Measurements from ENCODE around the gene TRPV5.

The TRPV5 gene

DNA sequence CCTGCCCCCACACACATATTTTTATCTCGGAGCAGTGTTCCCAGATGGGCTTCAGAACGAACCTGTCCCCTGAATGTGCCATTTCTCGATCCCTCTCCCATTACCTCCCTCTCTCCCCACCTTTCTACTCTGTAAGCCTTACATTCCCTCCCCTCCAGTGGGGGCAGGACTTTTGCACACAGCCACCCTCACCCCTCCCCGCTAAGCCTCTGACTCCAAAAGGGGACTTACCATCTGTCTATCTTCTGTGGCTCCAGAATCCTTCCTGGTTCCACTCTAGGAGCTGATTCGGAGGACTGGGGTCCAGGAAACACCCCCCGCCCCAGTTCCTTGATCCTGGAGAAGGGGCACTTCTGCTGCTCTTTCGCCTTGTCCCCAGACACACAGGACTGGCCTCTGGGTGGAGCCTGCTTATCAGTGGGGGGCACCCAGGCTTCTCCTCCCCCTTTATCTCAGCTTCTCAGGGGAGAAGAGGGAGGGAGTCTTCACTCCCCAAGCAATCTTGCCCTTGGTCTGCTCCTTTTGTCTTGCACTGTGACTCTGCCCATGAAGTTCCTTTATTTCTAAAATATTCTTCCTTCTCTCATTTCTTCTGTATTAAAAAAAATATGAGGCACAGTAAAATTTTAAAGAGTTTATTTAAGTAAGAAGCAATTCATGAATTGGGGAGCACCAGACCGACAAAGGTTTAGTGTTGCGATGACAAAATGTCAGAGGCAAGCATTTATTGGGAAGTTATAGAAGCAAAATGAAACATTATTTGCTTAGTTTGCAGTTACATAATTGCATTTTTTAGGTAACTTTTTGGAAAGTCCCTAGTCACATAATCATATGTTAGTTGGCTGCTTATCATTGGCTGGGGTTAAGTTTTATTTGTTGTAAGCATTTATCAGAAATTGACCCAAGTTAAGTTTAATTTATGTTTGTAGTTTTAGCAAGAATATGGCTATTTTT is 28.7 kb upstream of the TRPV5 start, which contains the start of gene KEL:
Gene KEL, minus strand, starts transcription at position 391 of the 954 bp plus-strand sequence. Its CDS starts 157 bp downstream, at position 234.
- no peak for TF ChIP-seq EZH2phosphoT487 (IDR thresholded peaks at IDR 0.05; ENCODE audit: borderline replicate concordance, low read length)
- TF ChIP-seq, protein P1, sequence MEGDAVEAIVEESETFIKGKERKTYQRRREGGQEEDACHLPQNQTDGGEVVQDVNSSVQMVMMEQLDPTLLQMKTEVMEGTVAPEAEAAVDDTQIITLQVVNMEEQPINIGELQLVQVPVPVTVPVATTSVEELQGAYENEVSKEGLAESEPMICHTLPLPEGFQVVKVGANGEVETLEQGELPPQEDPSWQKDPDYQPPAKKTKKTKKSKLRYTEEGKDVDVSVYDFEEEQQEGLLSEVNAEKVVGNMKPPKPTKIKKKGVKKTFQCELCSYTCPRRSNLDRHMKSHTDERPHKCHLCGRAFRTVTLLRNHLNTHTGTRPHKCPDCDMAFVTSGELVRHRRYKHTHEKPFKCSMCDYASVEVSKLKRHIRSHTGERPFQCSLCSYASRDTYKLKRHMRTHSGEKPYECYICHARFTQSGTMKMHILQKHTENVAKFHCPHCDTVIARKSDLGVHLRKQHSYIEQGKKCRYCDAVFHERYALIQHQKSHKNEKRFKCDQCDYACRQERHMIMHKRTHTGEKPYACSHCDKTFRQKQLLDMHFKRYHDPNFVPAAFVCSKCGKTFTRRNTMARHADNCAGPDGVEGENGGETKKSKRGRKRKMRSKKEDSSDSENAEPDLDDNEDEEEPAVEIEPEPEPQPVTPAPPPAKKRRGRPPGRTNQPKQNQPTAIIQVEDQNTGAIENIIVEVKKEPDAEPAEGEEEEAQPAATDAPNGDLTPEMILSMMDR (IDR thresholded peaks at IDR 0.05; ENCODE audit: low read depth, low read length, poor library complexity, severe bottlenecking), result no peak
- Histone ChIP-seq H4K20me1 (ENCODE audit: control insufficient read depth, insufficient read depth, low read depth, low read length) (no peaks in the 10 kb centered on the region), H3K4me3 (ENCODE audit: low read length) (no peak within 1 kb of the TSS), H3K9me3 (ENCODE audit: control insufficient read depth, insufficient read depth, low read length) (no peaks in the 10 kb centered on the region), H3K27ac (ENCODE audit: low read depth, low read length) (no peak within 1 kb of the TSS), H3K36me3 (ENCODE audit: control insufficient read depth, low read length) (no peaks in the 10 kb centered on the region), H3F3A (ENCODE audit: control insufficient read depth, insufficient read depth) (no peaks in the 10 kb centered on the region), H3K9me2 (replicated peaks; ENCODE audit: control insufficient read depth, low read length) (no peaks in the 10 kb centered on the region), H3K27me3 (ENCODE audit: control insufficient read depth, low read length) (peaks cover 47% of the 10 kb centered on the region), H3K4me2 (ENCODE audit: low read length) (no peak within 1 kb of the TSS), H3K4me1 (ENCODE audit: control insufficient read depth, low read length) (no peaks in the 10 kb centered on the region), H3K79me2 (ENCODE audit: control insufficient read depth, low read length) (no peaks in the 10 kb centered on the region)

DNA sequence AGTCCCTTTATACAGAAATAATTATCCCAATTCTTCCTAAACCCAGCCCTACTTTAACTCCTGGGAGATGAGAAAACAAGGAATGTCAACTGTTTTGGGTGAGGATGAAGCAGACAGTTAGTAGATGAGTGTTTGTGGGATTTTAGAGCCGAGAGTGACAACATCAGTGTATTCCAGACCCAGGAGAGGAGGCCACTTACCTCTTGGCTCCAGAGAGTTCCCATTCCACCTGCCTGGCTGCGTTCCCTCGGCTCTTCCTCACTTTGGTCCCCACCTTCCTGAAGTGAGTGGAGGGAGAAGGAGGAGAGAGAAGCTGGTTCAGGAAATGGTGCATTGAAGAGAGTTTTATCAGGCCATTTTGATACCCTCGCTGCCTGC is 28.0 kb upstream of the TRPV5 start:
- no peak overlapping the region for H3K4me2 ChIP-seq (ENCODE audit: low read length)
- no peaks in the 10 kb centered on the region for H3K9me3 ChIP-seq (ENCODE audit: control insufficient read depth, insufficient read depth, low read length)
- H4K20me1 ChIP-seq (ENCODE audit: control insufficient read depth, insufficient read depth, low read depth, low read length), result no peaks in the 10 kb centered on the region
- H3K9me2 ChIP-seq (replicated peaks; ENCODE audit: control insufficient read depth, low read length), result no peaks in the 10 kb centered on the region
- no peaks in the 10 kb centered on the region for H3K79me2 ChIP-seq (ENCODE audit: control insufficient read depth, low read length)
- H3K27ac ChIP-seq (ENCODE audit: low read depth, low read length), result no peak overlapping the region
- H3K4me1 ChIP-seq (ENCODE audit: control insufficient read depth, low read length), result 0 out of 2 replicates have a peak, but pooled peaks cover 5% of the 10 kb centered on the region
- no peak overlapping the region for H3K4me3 ChIP-seq (ENCODE audit: low read length)
- no peaks in the 10 kb centered on the region for H3K36me3 ChIP-seq (ENCODE audit: control insufficient read depth, low read length)
- H3F3A ChIP-seq (ENCODE audit: control insufficient read depth, insufficient read depth), result no peaks in the 10 kb centered on the region
- H3K27me3 ChIP-seq (ENCODE audit: control insufficient read depth, low read length), result peaks cover 50% of the 10 kb centered on the region
- TF ChIP-seq, protein P1 (IDR thresholded peaks at IDR 0.05; ENCODE audit: low read depth, low read length, poor library complexity, severe bottlenecking), result no peak
- no peak for TF ChIP-seq EZH2phosphoT487 (IDR thresholded peaks at IDR 0.05; ENCODE audit: borderline replicate concordance, low read length)

DNA sequence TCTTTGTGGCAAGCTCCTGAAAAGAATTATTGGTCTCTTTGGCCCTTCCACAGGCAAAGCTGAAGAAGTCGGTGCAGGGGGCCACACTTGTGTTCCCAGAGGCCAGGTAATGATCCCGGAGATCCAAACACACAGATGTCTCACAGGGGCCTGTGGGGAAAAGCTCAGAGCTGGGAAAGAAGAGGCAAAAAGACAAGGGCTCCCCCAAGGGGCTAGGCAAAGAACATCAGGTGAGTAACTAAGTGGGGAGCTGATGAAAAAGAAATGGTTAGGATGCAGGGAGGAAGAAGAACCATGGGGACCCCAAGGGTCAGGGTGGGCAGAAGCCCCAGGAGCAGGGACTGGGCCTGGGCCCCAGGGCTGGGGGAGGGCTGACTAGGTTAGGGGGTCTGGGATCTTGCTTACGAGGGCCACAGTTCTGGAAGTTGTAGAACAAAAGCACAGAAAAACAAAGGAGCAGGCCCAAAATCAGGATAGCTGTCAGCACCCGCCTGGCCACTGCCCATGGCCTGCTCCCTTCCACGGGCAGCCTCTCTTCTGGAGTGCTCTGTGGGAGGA is 27.5 kb upstream of the TRPV5 start:
- Histone ChIP-seq H3K27me3 (ENCODE audit: control insufficient read depth, low read length) (peaks cover 50% of the 10 kb centered on the region), H3K27ac (ENCODE audit: low read depth, low read length) (no peak overlapping the region), H3K4me1 (ENCODE audit: control insufficient read depth, low read length) (0 out of 2 replicates have a peak, but pooled peaks cover 5% of the 10 kb centered on the region), H3F3A (ENCODE audit: control insufficient read depth, insufficient read depth) (no peaks in the 10 kb centered on the region), H3K4me3 (ENCODE audit: low read length) (no peak overlapping the region), H3K36me3 (ENCODE audit: control insufficient read depth, low read length) (no peaks in the 10 kb centered on the region), H3K79me2 (ENCODE audit: control insufficient read depth, low read length) (no peaks in the 10 kb centered on the region), H3K4me2 (ENCODE audit: low read length) (no peak overlapping the region), H3K9me2 (replicated peaks; ENCODE audit: control insufficient read depth, low read length) (no peaks in the 10 kb centered on the region), H4K20me1 (ENCODE audit: control insufficient read depth, insufficient read depth, low read depth, low read length) (no peaks in the 10 kb centered on the region), H3K9me3 (ENCODE audit: control insufficient read depth, insufficient read depth, low read length) (no peaks in the 10 kb centered on the region; the same call in 1 of the 2 replicates)
- TF ChIP-seq, protein P1 (IDR thresholded peaks at IDR 0.05; ENCODE audit: low read depth, low read length, poor library complexity, severe bottlenecking), result peak; percentile 62
- no peak for TF ChIP-seq EZH2phosphoT487 (IDR thresholded peaks at IDR 0.05; ENCODE audit: borderline replicate concordance, low read length)
